ENCODE measurements around the gene MGRN1.
"Not testable (repeated sequence)": the region's sequence is repeated elsewhere in the genome, so short reads cannot be mapped to it uniquely, and the experiment has no call there.

MGRN1 gene

DNA sequence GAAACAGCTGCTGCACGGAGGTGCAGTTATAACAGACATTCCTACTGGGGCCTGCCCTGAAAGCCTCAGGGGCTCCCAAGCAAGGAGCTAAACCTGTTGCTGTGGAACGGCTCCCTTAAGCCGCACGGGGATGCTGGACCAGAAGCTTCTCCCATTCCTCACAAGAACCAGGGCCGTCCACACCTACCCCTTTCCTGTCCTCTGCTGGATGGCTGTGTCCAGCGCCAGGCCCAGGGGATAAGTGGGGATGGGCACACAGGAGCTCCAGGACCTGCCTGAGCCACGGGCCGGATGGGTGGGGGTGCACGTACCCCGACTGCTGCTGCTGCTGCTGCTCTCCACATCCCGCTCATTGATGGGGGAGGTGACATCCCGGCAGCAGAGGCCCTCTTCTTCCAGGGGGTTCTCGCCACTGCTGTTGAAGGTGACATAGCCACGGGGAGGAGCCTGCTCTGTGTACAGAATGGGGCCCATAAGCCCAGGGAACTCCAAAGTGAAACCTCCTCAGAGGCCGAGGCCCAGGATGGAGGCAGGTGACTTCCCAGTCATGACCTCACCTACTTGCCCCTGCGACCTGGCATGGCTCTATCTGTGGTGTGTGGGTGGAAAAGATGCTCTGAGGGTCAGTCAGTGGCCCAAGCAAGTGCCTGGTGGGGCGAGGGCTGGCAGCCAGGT is 77.3 kb downstream of the MGRN1 start:
- DNase-seq = no peak

DNA sequence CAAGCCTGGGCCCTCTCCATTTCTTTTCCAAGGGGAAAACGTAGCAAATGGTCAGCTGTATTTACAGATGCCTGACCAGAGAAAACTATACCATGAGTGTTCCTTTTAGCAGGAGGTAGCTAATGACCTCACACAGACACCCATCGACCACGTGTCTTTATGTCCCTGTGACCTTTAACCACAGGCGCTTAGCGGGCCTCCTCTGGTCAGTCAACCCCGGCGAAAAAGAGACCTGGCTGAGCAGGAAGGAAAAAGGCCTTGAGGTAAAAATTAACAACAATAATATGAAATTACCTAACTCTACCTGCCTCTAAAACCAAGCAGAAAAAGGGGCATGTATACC is 77.8 kb downstream of the MGRN1 start:
- DNase-seq = no peak

DNA sequence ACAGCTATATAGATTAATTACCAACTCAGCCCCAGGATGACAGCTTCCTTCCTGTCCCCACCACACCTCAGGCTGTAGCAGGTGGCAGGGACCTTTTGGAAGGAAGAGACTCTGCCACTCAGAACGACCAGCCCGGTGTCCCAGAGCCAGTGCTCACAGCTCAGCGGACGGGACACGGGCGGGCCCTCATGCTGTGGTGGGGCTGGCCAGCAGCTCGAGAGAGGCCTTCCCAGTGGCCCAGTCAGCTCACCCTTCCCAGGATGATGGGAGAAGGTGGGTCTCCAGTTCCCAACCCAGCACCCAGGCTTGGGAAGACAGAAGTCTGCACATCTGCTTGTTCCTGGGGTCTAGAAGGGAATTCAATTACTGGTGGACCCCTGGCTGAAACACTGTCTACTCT is 79.3 kb downstream of the MGRN1 start:
- no peak for DNase-seq

DNA sequence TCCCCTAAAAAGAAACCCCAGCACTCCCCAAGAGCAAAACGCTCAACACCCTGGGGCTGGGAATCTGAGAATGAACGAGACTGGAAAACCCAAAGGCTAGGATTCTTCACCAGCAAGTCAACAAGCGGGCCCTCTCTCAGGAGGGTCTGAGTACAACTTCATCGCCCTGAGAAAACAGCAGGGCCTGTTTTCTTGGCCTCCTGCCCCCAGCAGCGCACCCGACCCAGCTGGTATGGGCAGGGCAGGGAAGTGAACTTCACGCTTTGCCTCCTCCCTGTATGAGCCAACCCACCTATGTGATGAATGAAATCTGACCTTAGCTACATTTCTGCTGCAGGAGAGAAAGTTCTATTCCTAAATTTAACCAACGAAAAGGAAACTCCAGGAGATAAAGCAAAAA is 79.9 kb downstream of the MGRN1 start:
- no peak for DNase-seq

DNA sequence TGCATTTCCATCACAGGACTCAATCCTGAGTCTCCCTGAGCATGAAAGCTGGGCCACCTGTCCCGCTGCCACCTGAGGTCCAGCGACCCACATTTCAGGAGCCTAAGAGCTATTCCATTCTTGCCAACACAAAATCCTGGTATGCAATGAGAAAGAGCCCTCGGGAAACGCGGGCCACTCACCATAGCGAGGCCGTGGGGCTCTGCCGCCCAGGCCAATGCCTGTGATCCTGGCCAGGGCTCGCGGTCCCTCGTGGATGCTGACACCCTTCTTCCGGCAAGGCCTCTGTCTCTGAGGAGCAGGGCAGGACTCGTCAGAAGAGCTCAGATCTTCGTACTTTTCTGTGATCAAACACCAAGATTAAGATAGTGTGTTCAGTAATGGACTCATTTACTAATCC is 80.3 kb downstream of the MGRN1 start:
- no peak for DNase-seq

DNA sequence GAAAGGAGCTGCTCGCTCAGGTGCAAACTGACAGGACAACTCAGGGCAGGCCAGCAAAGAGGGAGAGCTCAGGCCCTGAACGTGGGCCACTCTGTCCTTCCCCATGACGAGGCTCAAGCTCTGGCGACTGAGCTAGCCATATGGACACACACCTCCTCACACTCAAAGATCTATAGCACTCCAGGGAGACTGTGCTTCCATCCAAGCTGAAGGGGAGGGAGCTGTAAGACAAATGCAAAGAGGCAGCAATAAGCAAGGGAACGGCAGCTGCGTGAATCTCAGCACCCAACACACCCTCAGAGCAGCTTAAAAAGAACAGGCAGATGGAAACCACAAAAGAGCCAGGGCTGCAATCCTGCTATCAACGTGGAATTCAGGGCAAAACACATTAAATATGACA is 82.2 kb downstream of the MGRN1 start:
- DNase-seq = no peak

DNA sequence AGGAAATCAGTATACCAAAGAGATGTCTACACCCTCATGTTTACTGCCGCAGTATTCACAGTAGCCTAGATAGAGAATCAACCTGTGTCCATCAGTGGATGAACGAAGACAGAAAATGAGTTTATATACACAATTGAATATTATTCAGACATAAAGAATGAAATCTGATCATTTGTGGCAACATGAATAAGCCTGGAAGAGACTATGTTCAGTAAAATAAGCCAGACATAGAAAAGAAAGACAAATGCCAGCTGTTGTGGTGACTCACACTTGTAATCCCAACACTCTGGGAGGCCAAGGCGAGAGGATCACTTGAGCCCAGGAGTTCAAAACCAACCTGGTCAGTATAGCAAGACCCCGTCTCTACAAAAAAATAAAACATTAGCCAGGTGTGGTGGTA is 84.9 kb downstream of the MGRN1 start:
- no peak for DNase-seq

DNA sequence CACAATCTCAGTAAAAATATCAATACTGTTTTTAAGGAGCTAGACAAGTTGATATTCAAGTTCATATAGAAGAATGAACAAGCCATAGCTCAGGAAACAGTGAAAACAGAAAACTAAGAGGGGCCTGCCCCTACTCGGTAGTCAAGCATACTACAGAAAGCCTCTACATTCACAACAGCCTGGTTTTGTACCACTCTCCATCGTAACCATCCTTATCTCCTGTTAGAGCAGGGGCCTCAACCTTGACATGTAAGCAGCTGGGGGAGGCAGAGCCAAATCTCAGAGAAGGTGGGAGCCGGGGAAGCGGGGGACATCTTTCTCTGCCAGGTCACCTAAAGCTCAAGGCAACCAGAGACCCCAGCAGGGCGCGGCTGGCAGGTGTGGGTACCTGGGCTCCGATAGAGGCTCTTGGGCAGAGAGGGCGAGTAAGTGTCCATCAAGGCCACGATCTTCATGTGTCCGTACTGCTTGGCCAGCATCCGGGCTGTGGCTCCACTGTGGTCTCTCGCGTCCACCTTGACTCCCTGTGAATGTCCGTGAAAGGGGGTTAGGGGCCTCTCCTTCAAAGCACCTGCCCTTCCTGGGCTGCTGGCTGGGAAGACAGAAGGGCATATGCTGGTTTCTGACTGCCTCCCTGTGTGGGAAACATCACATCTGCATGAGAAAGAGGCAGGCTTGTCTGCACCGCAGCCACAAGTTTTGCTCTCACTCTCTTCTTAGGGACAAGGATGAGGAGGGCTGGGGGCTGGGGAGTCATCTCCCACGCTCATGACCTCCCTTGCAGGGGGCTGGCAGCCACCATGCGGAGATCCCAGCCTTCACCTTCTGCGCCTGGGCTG is 89.3 kb downstream of the MGRN1 start:
- no peak for DNase-seq

DNA sequence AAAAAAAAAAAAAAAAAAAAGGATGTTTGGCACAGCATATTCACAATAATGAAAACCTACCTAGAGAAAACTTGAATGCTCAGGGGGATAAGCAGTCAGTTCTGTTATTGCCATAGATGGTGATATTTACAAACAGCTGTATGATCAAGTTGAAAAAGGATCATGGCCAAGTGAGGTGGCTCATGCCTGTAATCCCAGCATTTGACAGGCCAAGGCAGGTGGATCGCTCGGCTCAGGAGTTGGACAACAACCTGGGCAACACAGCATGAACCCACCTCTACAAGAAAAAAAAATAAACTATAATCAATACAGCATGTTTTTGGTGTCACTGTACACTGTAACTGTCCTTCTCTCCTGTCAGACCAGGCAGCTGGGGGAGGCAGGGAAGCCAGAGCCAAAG is 90.4 kb downstream of the MGRN1 start:
- no peak for DNase-seq

DNA sequence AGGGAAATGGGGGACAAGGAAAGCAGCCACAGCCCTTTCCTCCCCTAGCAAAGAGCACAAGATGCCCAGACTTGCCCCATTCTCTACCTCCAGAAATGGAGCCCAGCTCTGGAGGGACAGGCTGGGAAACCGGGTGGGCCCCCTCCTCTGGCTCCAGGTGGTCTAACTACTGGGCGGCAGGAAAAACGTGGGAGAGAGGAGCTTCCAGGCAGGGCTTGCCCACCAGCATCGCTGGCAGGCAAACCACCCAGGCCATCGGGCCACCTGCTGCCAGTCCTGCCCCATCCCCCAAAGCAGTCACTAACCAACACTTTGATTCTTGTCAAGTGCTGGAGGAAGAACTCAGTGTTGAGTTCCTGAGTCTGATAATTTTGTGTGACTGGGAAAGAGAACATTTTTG is 93.8 kb downstream of the MGRN1 start:
- DNase-seq = no peak

DNA sequence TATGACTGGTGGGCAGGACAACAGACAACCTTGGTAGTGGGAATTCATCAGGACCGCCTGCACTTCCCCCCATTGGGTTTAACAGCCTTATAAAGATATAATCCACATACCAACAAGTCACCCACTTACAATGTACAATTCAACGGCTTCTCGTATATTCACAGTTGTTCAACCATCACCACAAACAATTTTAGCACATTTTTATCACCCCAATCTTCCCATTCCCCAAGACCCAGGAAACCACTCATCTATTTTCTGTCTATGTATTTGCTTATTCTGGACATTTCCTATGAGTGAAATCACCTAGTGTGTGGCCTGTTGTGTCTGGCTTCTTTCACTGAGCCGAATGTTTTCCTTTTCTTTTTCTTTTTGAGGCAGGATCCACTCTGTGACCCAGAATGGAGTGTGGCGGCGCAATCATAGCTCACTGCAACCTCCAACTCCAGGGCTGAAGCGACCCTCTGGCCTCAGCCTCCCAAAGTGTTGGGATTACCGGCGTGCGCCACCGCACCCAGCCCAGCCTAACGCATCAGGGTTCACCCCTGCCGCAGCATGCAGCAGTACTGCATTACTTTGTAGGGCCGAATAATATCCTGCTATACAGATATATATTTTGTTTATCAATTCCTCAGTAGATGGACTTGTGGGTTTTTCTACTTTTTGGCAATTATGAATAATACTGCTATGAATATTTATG is 98.6 kb downstream of the MGRN1 start:
- no peak for DNase-seq

DNA sequence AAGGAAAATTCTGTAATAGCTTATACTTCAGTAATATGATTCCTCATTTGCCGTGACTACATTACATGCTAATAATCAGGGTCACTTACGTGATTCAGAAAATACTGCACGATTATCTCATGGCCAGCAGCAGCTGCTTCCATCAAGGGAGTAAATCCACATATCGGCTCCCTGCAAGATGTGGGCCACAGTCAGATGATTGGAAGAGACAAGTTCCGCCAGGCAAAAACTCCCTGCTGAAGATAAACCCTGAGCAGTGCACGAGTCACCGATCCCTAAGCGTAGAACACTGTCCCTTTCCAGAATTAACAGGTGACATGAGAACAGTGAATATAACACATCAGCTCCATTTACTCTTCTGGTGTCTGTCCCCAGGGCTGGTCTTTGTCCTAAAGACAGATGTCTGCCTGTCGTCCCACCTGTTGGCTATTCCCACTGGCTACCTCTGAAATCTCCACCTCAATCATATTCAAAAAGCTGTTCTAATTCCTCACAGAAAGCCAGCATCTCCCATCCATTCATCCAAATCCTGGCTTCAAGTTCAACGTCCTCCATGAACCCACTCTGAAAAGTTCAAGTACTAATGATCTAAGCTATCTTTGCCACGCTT is 100.1 kb downstream of the MGRN1 start:
- DNase-seq = no peak

DNA sequence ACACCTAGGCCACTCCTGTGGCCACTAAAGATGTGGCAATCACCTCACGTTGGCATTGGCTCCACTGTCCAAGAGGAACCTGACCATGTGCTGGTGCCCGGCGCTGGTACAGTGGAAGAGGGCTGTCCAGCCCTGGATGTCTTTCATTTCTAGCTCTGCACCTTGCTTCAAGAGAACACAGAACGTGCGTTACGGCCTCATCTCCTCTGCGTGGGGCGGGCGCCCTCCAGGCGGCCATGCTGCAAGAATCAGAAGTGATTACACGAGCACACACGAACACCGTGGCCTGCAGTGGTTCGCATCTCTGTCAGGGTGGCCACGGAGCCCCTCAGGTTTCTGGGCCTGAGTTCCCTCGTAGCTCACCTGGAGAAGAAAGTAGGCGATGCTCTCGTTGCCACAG is 102.0 kb downstream of the MGRN1 start:
- no peak for DNase-seq

DNA sequence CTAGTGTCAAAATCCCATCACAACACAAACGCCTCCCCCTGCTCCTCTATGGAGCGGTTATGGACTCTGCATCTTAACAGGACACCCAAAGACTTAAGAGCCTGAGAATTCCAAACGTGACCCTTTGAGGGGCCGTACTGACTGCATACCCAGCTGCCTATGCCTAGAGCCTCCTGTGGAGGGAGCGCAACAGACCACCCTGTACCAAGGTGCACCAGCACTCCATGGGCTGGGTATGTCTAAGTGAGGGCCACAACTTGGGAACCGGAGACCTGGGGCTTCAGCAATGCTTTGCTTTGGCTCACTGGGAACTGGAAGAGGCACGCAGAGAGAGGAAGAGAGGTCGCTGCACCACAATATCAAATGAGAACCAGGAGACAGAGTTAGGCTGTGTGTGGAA is 104.0 kb downstream of the MGRN1 start:
- no peak for DNase-seq

DNA sequence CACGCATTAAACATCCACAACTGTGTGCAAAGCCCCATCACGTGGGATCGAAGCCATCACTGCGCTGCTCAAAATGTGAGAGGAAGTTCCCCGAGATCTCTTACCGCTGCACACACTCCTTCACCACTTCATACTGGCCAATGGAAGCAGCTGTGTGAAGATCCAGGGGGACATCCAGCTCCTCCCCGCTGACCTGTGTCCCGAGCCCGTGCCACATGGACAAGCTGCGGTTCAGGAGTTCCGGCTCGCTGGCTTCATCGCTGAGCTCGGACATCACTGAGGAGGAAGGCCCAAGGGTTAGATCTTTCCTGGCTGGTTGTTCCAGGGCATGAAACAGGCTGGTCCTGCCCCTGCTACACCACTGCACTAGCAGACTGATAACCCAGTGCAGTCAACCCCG is 105.2 kb downstream of the MGRN1 start:
- DNase-seq = no peak

DNA sequence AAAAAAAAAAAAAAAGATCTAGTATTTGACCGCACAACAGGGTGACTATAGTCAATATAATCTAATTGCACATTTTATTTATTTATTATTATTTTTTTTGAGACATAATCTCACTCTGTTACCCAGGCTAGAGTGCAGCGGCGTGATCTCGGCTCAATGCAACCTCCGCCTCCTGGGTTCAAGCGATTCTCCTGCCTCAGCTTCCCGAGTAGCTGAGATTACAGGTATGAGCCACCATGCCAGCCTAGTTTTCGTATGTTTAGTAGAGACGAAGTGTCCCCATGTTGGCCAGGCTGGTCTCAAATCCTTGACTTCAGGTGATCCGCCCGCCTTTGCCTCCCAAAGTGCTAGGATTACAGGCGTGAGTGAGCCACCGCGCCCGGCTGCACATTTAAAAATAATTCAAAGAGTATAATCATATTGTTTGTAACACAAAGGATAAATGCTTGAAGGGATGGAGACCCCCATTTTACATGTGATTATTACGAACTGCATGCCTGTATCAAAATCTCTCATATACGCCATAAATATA is 108.7 kb downstream of the MGRN1 start:
- no peak for DNase-seq

DNA sequence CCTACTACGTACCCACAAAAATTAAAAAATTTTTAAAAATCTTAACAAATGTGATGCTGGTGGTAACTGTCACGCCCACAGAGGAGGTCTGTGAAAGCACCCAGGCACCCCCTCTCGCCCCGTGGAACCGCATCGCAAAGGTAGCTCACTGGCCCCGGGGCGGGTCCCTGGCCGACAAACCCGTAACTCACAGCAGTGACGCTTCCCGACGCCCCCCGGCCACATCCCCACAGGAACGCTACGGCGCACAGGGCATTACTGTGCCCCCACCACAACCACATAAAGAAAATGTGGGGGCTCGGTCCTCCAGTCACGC is 109.1 kb downstream of the MGRN1 start:
- DNase-seq = no peak

DNA sequence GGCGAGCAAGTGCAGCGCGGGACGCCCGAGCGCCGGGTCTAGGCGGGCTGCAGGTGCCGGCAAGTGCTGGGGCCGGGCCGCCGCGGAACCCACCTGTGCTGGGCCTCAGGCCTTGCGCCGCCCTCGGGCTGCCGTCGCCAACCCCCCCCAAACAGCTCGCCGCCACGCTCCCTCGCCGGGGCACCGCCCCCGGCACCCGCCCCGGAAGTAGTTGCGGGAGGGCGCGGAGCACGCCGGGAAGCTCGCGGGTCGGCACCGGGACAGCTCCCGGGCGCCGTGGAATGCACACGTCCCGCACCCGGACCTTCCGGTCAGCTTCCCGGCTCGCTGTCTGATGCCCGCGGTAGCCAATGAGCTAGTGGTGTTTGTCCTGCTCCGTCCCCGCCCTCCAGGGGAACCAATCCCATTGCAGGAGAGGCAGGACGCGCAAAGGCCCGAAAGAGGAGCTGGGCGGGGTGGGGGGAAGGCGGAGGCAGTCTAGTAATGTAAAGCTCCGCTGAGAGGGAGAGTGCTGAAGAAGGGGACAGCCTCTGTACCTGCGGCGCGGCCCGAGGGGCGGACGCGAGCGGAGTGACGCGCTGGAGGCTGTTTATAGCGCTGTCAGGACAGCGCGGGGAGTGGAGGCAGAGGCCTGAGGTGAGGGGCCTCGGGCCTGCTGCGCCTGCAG is 109.6 kb downstream of the MGRN1 start, which contains the start of the genes ANKS3 and DNAAF8:
Gene ANKS3, minus strand, starts transcription at position 209 of the 667 bp plus-strand sequence. CDS start 4,122 bp downstream, outside the sequence.
Gene DNAAF8, plus strand, starts transcription at position 475 of the 667 bp plus-strand sequence. CDS start 1,978 bp downstream, outside the sequence.
- peak; percentile 82 for DNase-seq

DNA sequence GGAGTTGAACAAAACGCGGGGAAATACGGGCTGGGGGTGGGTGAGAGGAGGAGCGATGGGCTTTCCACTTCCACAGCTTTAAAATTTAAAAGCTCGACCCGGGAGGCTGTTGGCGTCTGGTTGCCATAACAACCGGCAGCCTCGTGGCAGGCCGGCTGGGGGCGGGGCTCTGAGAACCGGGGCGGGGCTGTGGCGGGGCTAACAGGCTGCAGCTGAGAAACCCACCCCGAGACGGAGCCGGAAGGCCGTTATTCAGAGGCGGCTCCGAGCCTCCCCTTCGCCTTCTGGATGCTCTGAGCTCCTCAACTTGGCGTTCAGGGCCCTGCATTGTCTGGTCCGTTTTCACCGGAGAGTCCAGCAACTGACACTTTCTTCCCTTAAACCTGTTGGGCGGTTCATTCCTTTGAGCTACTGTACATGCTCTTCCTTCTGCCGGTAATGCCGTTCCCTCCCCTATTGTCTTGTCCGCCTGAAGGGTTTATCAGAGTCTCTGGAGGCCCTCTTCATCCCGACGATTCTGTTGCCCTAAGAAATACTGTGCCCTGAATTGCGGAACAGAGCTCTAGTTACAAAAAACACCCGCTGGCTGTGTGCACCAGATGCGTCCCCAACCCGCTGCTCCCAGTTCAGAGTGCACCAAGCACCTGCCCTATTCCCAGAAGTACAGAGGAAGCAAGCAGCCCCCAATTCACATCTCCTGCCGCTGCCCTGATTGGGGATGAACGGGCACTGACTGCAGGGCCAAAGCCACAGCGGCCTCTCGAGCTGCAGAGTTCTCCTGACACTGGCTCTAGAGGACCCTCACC is 110.3 kb downstream of the MGRN1 start:
- DNase-seq = peak; percentile 92

DNA sequence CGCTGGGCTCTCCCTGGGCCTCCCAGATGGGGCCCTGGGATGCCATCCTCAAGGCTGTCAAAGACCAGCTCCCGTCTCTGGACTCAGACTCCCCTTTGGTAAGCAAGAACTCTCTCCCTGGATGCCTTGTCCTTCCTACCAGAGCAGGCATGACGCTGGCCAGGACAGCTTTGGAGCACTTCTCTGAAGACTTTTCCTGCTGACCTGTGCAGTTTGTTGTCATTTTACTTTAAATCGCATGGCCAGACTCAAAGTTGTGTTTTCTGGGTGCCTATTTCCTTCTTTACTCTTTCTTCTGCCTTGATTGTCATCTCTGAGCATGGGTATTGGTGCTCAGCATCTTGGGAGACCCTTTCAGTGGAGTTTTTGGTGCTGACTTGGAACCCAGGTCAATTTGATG is 111.9 kb downstream of the MGRN1 start:
- no peak for DNase-seq

DNA sequence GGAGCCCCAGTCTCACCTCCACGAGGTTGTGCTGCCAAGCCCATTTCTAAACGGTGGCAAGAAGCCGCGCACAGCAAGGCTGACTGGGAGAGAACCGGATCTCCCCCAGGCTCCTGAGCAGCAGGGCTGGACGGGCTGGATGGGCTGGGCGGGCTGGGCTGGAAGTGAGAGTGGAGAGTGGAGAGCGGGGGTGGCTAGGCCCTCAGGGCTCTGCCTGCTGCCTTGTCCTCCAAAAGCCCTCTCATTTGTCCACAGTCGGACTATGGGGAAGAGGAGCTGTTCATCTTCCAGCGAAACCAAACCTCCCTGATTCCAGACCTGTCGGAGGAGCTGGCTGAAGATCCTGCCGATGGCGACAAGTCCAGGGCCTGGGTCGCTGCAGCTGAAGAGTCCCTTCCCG is 112.9 kb downstream of the MGRN1 start:
- DNase-seq = no peak

DNA sequence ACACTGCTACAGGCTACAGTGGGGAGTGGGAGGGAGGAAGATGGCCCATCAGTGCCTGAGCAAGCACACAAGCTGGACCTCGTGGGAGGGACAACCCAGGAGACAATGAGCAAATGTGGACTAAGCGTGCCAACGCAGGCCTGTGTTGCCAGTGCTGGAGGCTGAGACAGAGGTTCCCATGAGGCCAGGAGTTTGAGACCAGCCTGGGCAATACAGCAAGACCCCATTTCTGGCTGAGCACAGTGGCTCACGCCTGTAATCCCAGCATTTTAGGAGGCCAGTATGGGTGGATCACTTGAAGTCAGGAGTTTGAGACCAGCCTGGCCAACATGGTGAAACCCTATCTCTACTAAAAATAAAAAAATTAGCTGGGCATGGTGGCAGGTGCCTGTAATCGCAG is 113.7 kb downstream of the MGRN1 start:
- not testable (repeated sequence) for DNase-seq
